Measurements from ENCODE around the gene IRAK4. TPM values are rescaled to one million over a fixed set of nuclear protein-coding genes. Genes with fewer than 3 reads are reported as not detected.

Gene IRAK4
- total RNA-seq, 6 experiments from 2014 or later: 6.5 to 16.0 (median 9.3) TPM

DNA sequence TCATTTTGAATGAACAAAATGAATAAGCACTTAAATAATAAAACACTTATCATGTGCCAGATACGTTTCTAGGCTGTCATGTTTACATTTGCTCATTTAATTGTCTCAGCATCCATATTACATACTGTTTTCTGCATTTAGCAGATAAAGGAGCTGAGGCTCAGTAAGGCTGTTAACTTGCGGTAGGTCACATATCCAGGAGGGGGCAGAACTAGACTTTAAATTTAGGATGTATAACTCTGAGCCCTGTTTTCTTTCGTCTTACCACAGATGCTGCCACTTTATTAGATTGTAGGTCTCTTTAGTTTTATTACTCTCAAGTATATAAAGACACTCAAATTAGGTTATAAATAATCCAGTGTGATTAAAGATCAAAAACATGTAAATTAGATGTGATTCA lies 17.7 kb downstream of the IRAK4 start:
- Histone ChIP-seq H3K9me3 (no peaks in the 10 kb centered on the region), H3K36me3 (peaks cover 0 to 56% (median 3%) of the 10 kb centered on the region in 4 donors), H3K4me1 (no peaks in the 10 kb centered on the region), H3K27me3 (no peaks in the 10 kb centered on the region), H3K4me3 (no peak overlapping the region), H3K27ac (no peak overlapping the region)
- ATAC-seq: peak; percentile 40 to 51 (median 48)
- DNase-seq: no peak
- intact Hi-C loops (cut with DNase I): no loop called here
- 68% methylated on average over 3 of the region's 3 CpGs for WGBS (ENCODE audit: insufficient coverage, low coverage, low lambda C conversion rate, missing lambda C conversion rate)
- TF ChIP-seq POLR2A (IDR thresholded peaks at IDR 0.05) (no peak), CTCF (IDR thresholded peaks at IDR 0.05) (peak in 3 of 4 donors; percentile 31 to 33 (median 32))

DNA sequence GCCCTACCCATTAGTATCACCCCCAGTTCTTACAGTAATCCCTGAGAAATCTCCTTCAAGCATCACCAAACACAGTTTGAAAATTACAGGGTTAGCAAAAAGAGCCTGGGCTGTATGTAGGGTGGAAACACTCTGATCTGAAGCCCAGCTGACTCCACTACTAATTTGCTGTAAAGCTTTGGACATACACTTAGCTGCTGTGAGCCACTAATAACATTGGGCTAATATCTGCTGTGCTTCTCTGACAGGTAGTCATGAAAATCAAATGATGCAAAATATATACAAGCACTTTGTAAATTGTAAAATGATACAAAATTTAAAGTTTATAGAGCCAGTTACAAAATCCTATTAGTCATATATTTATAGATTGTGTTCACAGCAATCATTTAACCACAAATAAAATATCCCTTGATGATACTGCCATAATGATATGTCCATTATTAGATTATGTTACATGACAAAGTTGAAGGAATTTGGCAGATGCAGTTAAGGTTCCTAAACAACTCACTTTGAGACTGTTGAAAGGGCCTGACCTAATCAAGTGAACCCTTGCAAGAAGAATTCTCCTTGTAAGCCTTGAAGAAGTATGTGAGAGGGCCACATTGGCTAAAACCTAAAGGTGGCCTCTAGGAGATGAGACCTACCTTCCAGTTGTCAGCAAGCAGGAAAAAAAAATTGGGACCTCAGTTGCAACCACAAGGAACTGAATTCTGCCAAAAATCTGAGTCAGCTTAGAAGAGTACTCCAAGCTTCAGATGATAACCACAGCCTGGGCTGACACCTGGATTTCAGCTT lies 28.3 kb downstream of the IRAK4 start:
- intact Hi-C loops (cut with DNase I): no loop called here
- Histone ChIP-seq H3K27ac (no peak overlapping the region), H3K4me1 (no peaks in the 10 kb centered on the region), H3K36me3 (peaks cover 0 to 55% (median 12%) of the 10 kb centered on the region in 4 donors), H3K9me3 (no peaks in the 10 kb centered on the region), H3K27me3 (no peaks in the 10 kb centered on the region), H3K4me3 (no peak overlapping the region)
- DNase-seq (no peak), ATAC-seq (no peak)
- TF ChIP-seq POLR2A (IDR thresholded peaks at IDR 0.05) (no peak), CTCF (IDR thresholded peaks at IDR 0.05) (no peak)

- Histone ChIP-seq H3K9me3 (no peaks in the 10 kb centered on the region), H3K4me3 (no peak overlapping the region), H3K27ac (no peak overlapping the region), H3K4me1 (no peaks in the 10 kb centered on the region), H3K27me3 (no peaks in the 10 kb centered on the region), H3K36me3 (peaks cover 0 to 30% (median 5%) of the 10 kb centered on the region in 4 donors)
- DNase-seq: no peak
- TF ChIP-seq CTCF (IDR thresholded peaks at IDR 0.05) (no peak), POLR2A (IDR thresholded peaks at IDR 0.05) (no peak)
- ATAC-seq: peak in 1 of 4 donors; percentile 39
- intact Hi-C loops (cut with DNase I): no loop called here
Observed at GRCh38 chr12:43789941-43790340, 31.2 kb downstream of the IRAK4 start.

DNA sequence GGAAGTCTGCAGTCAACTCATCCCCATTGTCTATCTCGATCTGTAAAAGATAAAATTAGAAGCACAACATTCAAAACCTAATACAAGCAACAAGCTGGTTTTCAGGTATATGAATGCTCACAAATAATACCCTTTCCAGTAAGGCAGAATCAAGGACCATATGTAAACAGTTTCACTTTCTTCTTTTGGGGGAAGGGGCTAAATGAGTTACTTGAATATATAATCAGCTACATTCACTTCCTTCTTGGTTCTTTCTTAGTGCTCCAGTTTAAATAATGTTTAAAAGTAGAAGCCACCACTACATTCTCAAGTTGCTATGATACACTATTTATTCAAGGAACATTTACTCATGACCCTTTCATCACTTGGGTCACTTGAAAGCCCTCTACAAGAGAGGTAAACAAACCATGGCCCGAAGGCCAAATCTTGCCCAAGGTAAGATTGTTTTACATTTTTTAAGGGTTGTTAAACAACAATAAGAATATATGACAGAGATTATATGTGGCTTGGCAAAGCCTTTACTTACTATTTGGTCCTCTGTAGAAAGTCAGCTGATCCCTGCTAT lies 37.0 kb downstream of the IRAK4 start:
- ATAC-seq: peak in 3 of 4 donors; percentile 36 to 55 (median 47)
- Histone ChIP-seq H3K27me3 (no peaks in the 10 kb centered on the region), H3K4me1 (peaks cover 0 to 6% (median 0%) of the 10 kb centered on the region in 4 donors), H3K27ac (no peak overlapping the region), H3K36me3 (peaks cover 4 to 58% (median 27%) of the 10 kb centered on the region in 4 donors), H3K4me3 (no peak overlapping the region), H3K9me3 (no peaks in the 10 kb centered on the region)
- TF ChIP-seq CTCF (IDR thresholded peaks at IDR 0.05): no peak
- TF ChIP-seq POLR2A (IDR thresholded peaks at IDR 0.05): no peak
- 40% methylated on average over 2 of the region's 2 CpGs for WGBS (ENCODE audit: insufficient coverage, low coverage, low lambda C conversion rate, missing lambda C conversion rate)
- no peak for DNase-seq
- intact Hi-C loops (cut with DNase I): no loop called here

All from right lobe of liver (tissue), 6 donors.